CD4-positive, CD25-positive, alpha-beta regulatory T cell (primary cell): Measurements from ENCODE around the gene EPS8L2. TPM values are rescaled to one million over a fixed set of nuclear protein-coding genes. Genes with fewer than 3 reads are reported as not detected.

Source experiments
- ATAC-seq, 2 donors: fragments of 150-1000 bp; cut with Tn5 transposase; one replicate each; pipeline ENCODE4 v1.10.0; 2021; ENCODE audit warnings: low read depth in 2 of 2, moderate number of reproducible peaks in 2 of 2, moderate library complexity in 1 of 2
- DNase-seq, 3 donors: peaks; one replicate each; pipeline versions ENCODE4 v3.0.0 to v3.0.0-alpha.2; 2012 to 2022; ENCODE audit warnings: mixed read lengths in 1 of 3
- H3K27ac ChIP-seq: one replicate; pipeline ENCODE4 v1.7.0; 2013; ENCODE audit warnings: mild to moderate bottlenecking, low read length; ENCODE audit not compliant: insufficient read depth, poor library complexity, severe bottlenecking
- H3K27me3 ChIP-seq: one replicate; pipeline ENCODE4 v1.7.0; 2013; ENCODE audit warnings: low read length; ENCODE audit not compliant: control insufficient read depth, insufficient read depth
- H3K36me3 ChIP-seq: one replicate; pipeline ENCODE4 v1.7.0; 2013; ENCODE audit warnings: mild to moderate bottlenecking, low read length, moderate library complexity; ENCODE audit not compliant: control insufficient read depth, insufficient read depth
- H3K4me1 ChIP-seq: 2 replicates; pipeline ENCODE4 v1.7.0; 2013; ENCODE audit warnings: mild to moderate bottlenecking, low read length; ENCODE audit not compliant: insufficient read depth, control insufficient read depth, poor library complexity, severe bottlenecking
- H3K4me3 ChIP-seq: one replicate; pipeline ENCODE4 v1.7.0; 2013; ENCODE audit warnings: low read depth, mild to moderate bottlenecking, low read length, moderate library complexity
- H3K9me3 ChIP-seq, 2 experiments: 1 replicate in 1 of 2; 2 replicates in 1 of 2; pipeline ENCODE4 v1.7.0; 2013; ENCODE audit warnings: low read length in 2 of 2, mild to moderate bottlenecking in 1 of 2, moderate library complexity in 1 of 2; ENCODE audit not compliant: control insufficient read depth in 2 of 2
- H3K27ac Mint-ChIP-seq, 3 donors: one replicate each; pipeline ENCODE4 v1.8.0; 2020 to 2022; ENCODE audit warnings: mild to moderate bottlenecking in 3 of 3, mixed read lengths in 3 of 3, moderate library complexity in 2 of 3
- H3K27me3 Mint-ChIP-seq: one replicate; pipeline ENCODE4 v1.8.0; 2022; ENCODE audit warnings: mild to moderate bottlenecking, mixed read lengths
- H3K36me3 Mint-ChIP-seq: one replicate; pipeline ENCODE4 v1.8.0; 2020; ENCODE audit warnings: mixed read lengths
- H3K4me1 Mint-ChIP-seq, 4 donors: one replicate each; pipeline ENCODE4 v1.8.0; 2020 to 2022; ENCODE audit warnings: mixed read lengths in 4 of 4, mild to moderate bottlenecking in 1 of 4
- H3K4me3 Mint-ChIP-seq, 4 donors: one replicate each; pipeline ENCODE4 v1.8.0; 2020 to 2022; ENCODE audit warnings: mild to moderate bottlenecking in 4 of 4, mixed read lengths in 4 of 4, moderate library complexity in 3 of 4
- H3K9me3 Mint-ChIP-seq, 7 donors: one replicate each; pipeline ENCODE4 v1.8.0; 2020 to 2022; ENCODE audit warnings: mixed read lengths in 7 of 7, mild to moderate bottlenecking in 3 of 7, moderate library complexity in 2 of 7
- polyA plus RNA-seq, 4 donors: library from polyadenylated mRNA; unstranded; fragments of 300-500 nt; fragmentation: Illumina TruSeq; gene quantifications; one replicate each; pipeline ENCODE4 v1.2.3, GENCODE V29; 2021
- total RNA-seq: library from RNA; stranded (reverse); gene quantifications from one replicate; pipeline ENCODE4 v1.2.3, GENCODE V29; 2022

Gene EPS8L2
- total and polyA plus RNA-seq, 5 donors from 2014 or later, result 11.2 to 19.4 (median 17.6) TPM

DNA sequence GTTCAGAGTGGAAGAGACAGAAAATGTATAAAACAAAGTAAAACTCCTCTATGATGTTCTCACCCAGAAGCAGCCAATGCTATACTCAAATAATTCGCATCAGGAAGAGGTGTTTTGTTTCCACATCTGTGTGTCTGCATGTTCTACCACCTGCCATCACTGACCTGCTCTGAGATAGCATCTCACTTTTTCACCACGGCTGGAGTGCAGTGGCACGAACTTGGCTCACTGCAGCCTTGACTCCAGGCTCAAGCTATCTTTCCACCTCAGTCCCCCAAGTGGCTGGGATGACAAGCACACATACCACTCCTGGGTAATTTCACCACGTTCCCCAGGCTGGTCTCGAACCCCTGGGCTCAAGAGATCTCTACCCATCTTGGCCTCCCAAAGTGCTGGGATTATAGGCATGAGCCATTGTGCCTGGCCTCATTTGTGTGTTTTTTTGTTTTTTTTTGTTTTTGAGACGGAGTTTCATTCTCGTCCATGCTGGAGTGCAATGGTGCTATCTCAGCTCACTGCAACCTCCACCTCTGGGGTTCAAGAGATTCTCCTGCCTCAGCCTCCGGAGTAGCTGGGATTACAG is 55.6 kb downstream of the EPS8L2 start:
- Mint-ChIP-seq H3K9me3 (no peaks in the 10 kb centered on the region), H3K27ac (peak overlapping the region in 1 of 3 donors; percentile 5), H3K27me3 (no peaks in the 10 kb centered on the region), H3K36me3 (peaks cover 7% of the 10 kb centered on the region), H3K4me1 (no peaks in the 10 kb centered on the region), H3K4me3 (no peak overlapping the region)
- no peaks in the 10 kb centered on the region for H3K4me1 ChIP-seq
- DNase-seq (no peak), ATAC-seq (no peak)
- H3K9me3 ChIP-seq, result no peaks in the 10 kb centered on the region
- no peaks in the 10 kb centered on the region for H3K27me3 ChIP-seq
- H3K27ac ChIP-seq, result no peak overlapping the region
- peaks cover 51% of the 10 kb centered on the region for H3K36me3 ChIP-seq
- H3K4me3 ChIP-seq, result no peak overlapping the region

DNA sequence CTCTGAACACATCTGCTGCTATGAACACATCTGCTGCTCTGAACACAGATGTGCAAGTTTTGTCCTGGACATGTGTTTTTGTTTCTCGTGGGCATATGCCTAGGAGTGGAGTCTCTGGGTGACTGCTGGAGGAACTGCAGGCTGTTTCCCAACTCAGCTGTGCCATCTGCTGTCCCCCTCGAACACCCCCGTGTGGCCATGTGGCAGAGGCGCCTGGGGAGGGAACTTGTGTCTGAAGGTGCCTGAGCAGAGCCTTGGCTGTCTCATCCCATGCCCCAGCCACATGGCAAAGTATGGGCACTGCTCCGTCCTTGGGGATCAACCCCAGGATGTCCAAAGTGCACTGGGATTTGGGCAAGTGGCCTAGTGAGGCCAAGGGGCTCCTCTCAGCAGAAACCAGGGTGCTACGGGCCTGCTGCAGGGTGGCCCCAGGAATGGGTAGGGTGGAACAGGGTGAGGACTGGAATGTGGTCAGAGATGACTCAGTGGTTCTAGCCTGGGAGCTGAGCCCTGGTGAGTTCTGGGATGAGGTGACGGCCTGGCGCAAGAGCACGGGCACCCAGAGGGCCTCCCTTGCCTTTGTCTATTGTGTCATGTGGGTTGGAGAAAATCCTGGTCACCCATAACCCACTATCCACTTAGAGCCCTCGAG is 56.5 kb downstream of the EPS8L2 start:
- no peak overlapping the region for H3K4me3 ChIP-seq
- no peaks in the 10 kb centered on the region for H3K9me3 ChIP-seq
- peaks cover 45% of the 10 kb centered on the region for H3K36me3 ChIP-seq
- peaks cover 4% of the 10 kb centered on the region for H3K36me3 Mint-ChIP-seq
- ATAC-seq (no peak), DNase-seq (peak in 1 of 3 donors; percentile 44)
- no peaks in the 10 kb centered on the region for H3K4me1 Mint-ChIP-seq
- H3K4me3 Mint-ChIP-seq, result no peak overlapping the region
- no peaks in the 10 kb centered on the region for H3K27me3 Mint-ChIP-seq
- H3K9me3 Mint-ChIP-seq, result no peaks in the 10 kb centered on the region
- no peak overlapping the region for H3K27ac Mint-ChIP-seq
- H3K27me3 ChIP-seq, result no peaks in the 10 kb centered on the region
- H3K27ac ChIP-seq, result no peak overlapping the region
- H3K4me1 ChIP-seq, result no peaks in the 10 kb centered on the region

DNA sequence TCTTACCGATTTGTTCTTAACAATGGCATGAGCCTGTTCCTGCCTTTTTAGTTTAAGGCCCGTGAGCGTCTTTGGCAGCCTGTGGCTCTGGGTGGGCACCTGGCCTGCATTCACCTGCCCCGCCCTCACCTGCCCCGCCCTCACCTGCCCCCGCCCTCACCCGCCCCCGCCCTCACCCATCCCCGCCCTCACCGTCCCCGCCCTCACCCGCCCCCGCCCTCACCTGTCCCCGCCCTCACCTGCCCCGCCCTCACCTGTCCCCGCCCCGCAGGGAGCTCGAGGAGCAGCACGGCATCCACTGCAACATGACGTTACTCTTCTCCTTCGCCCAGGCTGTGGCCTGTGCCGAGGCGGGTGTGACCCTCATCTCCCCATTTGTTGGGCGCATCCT is 57.0 kb downstream of the EPS8L2 start:
- no peak overlapping the region for H3K4me3 Mint-ChIP-seq
- no peak for ATAC-seq
- peaks cover 4% of the 10 kb centered on the region for H3K36me3 Mint-ChIP-seq

DNA sequence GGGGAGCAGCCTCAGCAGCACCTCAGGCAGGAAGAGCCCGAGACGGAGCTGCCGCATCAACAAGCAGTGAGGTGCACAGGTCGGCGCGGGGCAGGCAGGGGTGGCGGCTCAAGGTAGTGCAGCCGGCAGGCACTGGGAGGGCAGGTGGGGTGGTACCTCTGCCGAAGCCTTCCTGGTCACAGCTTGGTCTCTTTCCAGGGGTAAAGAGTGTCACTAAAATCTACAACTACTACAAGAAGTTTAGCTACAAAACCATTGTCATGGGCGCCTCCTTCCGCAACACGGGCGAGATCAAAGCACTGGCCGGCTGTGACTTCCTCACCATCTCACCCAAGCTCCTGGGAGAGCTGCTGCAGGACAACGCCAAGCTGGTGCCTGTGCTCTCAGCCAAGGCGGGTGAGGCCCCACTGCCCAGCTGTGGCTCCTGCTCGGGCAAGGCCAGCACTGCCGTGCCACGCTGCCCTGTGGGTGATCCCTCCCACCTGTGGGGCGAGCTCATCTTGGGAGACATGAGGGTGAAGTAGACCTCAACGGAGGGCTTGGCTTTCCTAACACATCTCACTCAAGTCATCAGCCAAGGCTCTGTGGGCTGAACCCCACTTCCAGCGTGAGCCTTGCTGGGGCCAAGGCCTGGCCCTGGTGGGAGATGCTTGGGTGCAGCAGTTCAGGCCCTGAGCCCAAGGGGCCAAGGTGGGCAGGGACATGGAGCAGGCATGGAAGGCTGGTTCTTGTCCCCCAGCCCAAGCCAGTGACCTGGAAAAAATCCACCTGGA is 57.7 kb downstream of the EPS8L2 start:
- Histone ChIP-seq H3K4me3 (no peak overlapping the region), H3K9me3 (no peaks in the 10 kb centered on the region), H3K4me1 (no peaks in the 10 kb centered on the region), H3K27me3 (no peaks in the 10 kb centered on the region), H3K27ac (no peak overlapping the region), H3K36me3 (peaks cover 40% of the 10 kb centered on the region)
- peaks cover 4% of the 10 kb centered on the region for H3K36me3 Mint-ChIP-seq
- ATAC-seq (no peak), DNase-seq (no peak)
- H3K4me1 Mint-ChIP-seq, result no peaks in the 10 kb centered on the region
- peak overlapping the region in 1 of 3 donors; percentile 31 for H3K27ac Mint-ChIP-seq
- H3K27me3 Mint-ChIP-seq, result no peaks in the 10 kb centered on the region
- H3K4me3 Mint-ChIP-seq, result no peak overlapping the region
- no peaks in the 10 kb centered on the region for H3K9me3 Mint-ChIP-seq

More for the DNA sequence above, 57.0 kb downstream of the EPS8L2 start:
- DNase-seq, result no peak
- H3K9me3 ChIP-seq, result no peaks in the 10 kb centered on the region
- H3K9me3 Mint-ChIP-seq, result no peaks in the 10 kb centered on the region
- no peaks in the 10 kb centered on the region for H3K4me1 ChIP-seq
- H3K27ac Mint-ChIP-seq, result no peak overlapping the region
- no peaks in the 10 kb centered on the region for H3K4me1 Mint-ChIP-seq
- H3K36me3 ChIP-seq, result peaks cover 45% of the 10 kb centered on the region
- H3K27ac ChIP-seq, result no peak overlapping the region
- no peaks in the 10 kb centered on the region for H3K27me3 Mint-ChIP-seq
- no peaks in the 10 kb centered on the region for H3K27me3 ChIP-seq
- no peak overlapping the region for H3K4me3 ChIP-seq

DNA sequence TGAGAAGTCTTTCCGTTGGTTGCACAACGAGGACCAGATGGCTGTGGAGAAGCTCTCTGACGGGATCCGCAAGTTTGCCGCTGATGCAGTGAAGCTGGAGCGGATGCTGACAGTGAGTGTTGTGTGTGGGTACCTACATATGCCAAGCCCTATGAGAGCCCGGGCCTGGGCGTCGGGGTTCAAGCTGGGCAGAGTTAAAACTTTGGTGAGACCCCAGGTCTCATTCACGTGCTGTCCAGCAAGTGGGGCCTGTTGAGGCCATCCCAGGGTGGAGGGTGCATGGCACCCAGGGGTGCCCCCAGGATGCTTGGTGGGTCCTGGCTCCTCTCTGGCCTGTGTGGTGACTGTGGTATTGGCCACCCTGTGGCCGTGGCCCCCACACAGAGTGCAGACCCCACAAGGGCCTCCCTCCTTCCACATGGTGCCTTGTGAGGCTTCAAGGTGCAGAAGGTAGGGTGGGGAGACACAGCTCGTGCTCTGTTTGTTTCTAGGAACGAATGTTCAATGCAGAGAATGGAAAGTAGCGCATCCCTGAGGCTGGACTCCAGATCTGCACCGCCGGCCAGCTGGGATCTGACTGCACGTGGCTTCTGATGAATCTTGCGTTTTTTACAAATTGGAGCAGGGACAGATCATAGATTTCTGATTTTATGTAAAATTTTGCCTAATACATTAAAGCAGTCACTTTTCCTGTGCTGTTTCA is 58.4 kb downstream of the EPS8L2 start:
- Mint-ChIP-seq H3K27me3 (no peaks in the 10 kb centered on the region), H3K27ac (no peak overlapping the region), H3K4me3 (peak overlapping the region in 1 of 4 donors; percentile 63), H3K9me3 (no peaks in the 10 kb centered on the region), H3K4me1 (no peaks in the 10 kb centered on the region), H3K36me3 (peaks cover 4% of the 10 kb centered on the region)
- Histone ChIP-seq H3K27me3 (no peaks in the 10 kb centered on the region), H3K4me1 (no peaks in the 10 kb centered on the region), H3K9me3 (no peaks in the 10 kb centered on the region), H3K36me3 (peaks cover 33% of the 10 kb centered on the region), H3K4me3 (no peak overlapping the region), H3K27ac (no peak overlapping the region)
- no peak for DNase-seq
- ATAC-seq, result no peak

DNA sequence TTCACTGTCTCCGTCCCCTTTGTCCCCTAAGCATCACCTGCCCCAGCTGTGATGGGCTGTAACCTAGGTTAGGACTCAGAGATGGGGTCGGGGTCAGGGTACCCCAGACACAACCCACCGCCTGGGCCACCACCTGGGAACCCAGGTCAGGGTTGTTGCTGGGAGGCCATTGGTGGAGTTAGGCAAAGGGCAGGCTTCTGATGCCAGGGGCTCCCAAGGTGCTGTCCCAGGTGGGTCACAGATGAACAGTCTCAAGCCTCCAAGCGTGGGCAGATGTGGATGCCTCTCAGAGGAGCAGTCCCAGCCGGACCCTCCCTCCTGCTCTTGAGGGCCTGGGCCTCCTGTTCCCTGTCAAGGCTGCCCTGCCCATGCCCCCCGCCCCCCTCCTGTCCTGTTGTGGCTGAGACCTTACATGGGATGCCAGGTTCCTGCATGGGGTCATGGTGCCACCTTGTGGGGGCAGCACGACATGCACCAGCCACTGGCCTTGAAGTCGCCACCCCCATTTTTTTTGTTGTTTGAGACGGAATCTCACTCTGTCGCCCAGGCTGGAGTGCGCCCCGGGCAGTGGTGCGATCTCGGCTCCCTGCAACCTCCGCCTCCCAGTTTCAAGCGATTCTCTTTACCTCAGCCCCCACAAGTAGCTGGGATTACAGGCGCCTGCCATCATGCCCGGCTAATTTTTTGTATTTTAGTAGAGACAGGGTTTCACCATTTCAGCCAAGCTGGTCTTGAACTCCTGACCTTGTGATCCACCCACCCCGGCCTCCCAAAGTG is 59.2 kb downstream of the EPS8L2 start:
- Mint-ChIP-seq H3K4me3 (no peak overlapping the region), H3K4me1 (no peaks in the 10 kb centered on the region), H3K9me3 (no peaks in the 10 kb centered on the region), H3K27me3 (no peaks in the 10 kb centered on the region), H3K27ac (peak overlapping the region in 1 of 3 donors; percentile 69), H3K36me3 (peaks cover under 1% of the 10 kb centered on the region)
- ATAC-seq, result peak; percentile 72 to 74
- peak; percentile 56 to 78 (median 67) for DNase-seq
- Histone ChIP-seq H3K36me3 (peaks cover 26% of the 10 kb centered on the region), H3K9me3 (no peaks in the 10 kb centered on the region), H3K4me1 (no peaks in the 10 kb centered on the region), H3K27me3 (no peaks in the 10 kb centered on the region), H3K4me3 (no peak overlapping the region), H3K27ac (no peak overlapping the region)

DNA sequence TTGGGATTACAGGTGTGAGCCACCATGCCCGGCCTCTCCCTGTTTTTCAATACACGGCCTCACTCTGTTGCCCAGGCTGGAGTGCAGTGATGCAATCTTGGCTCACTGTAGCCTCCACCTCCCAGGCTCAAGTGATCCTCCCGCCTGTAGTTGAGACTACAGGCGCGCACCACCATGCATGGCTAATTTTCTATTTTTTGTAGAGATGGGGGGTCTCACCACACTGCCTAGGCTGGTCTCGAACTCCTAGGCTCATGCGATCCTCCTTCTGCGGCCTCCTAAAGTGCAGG is 59.7 kb downstream of the EPS8L2 start:
- Mint-ChIP-seq H3K4me3 (no peak overlapping the region), H3K4me1 (no peaks in the 10 kb centered on the region), H3K27ac (peak overlapping the region in 1 of 3 donors; percentile 69), H3K9me3 (no peaks in the 10 kb centered on the region), H3K36me3 (no peaks in the 10 kb centered on the region), H3K27me3 (no peaks in the 10 kb centered on the region)
- H3K36me3 ChIP-seq, result peaks cover 27% of the 10 kb centered on the region
- H3K4me3 ChIP-seq, result no peak overlapping the region
- no peak overlapping the region for H3K27ac ChIP-seq
- DNase-seq (no peak), ATAC-seq (no peak)
- H3K9me3 ChIP-seq, result no peaks in the 10 kb centered on the region
- no peaks in the 10 kb centered on the region for H3K27me3 ChIP-seq
- no peaks in the 10 kb centered on the region for H3K4me1 ChIP-seq
